C4-2B (cell line): ENCODE measurements around the gene CCDC9B.

Source experiments
- ZFX ChIP-seq: fragments of 450-650 bp; IDR thresholded peaks from 2 replicates; pipeline ENCODE4 v1.6.1; 2017
- TF ChIP-seq, protein P1 (sequence below): fragments of 450-650 bp; conservative IDR thresholded peaks from 2 replicates; pipeline ENCODE4 v1.5.1; 2017; ENCODE audit warnings: mild to moderate bottlenecking

DNA sequence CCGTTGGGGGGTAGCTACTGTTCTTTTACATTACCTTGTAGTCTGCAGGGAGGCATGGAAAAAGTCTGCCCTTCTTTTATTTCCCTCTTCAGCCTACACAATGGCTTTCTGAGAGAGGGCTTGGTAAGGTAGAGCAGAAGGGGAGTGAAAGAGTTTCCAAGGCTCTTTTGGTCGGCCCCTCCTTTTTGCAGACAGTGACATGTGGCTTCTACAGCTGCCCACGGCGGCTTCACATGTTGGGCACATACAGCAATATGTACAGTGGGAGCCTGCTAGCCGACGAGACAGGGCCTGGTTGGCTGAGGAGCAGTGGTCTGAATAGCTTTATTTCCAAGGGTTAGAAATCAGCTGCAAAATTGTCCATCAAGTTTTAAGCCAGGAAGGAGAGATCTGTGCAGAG lies 13.3 kb downstream of the CCDC9B start:
- TF ChIP-seq, protein P1, sequence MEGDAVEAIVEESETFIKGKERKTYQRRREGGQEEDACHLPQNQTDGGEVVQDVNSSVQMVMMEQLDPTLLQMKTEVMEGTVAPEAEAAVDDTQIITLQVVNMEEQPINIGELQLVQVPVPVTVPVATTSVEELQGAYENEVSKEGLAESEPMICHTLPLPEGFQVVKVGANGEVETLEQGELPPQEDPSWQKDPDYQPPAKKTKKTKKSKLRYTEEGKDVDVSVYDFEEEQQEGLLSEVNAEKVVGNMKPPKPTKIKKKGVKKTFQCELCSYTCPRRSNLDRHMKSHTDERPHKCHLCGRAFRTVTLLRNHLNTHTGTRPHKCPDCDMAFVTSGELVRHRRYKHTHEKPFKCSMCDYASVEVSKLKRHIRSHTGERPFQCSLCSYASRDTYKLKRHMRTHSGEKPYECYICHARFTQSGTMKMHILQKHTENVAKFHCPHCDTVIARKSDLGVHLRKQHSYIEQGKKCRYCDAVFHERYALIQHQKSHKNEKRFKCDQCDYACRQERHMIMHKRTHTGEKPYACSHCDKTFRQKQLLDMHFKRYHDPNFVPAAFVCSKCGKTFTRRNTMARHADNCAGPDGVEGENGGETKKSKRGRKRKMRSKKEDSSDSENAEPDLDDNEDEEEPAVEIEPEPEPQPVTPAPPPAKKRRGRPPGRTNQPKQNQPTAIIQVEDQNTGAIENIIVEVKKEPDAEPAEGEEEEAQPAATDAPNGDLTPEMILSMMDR: no peak
- no peak for TF ChIP-seq ZFX
